CD4-positive, alpha-beta T cell treated with Interleukin-12 subunit alpha and Interleukin-12 subunit beta, for 1 hour (primary cell): Measurements from ENCODE around the gene IPO9.
"Not testable (repeated sequence)": the region's sequence is repeated elsewhere in the genome, so short reads cannot be mapped to it uniquely, and the experiment has no call there.

ENCODE experiments used
- DNase-seq: peaks from one replicate; pipeline ENCODE4 v3.0.0-alpha.2; 2020

IPO9 gene

DNA sequence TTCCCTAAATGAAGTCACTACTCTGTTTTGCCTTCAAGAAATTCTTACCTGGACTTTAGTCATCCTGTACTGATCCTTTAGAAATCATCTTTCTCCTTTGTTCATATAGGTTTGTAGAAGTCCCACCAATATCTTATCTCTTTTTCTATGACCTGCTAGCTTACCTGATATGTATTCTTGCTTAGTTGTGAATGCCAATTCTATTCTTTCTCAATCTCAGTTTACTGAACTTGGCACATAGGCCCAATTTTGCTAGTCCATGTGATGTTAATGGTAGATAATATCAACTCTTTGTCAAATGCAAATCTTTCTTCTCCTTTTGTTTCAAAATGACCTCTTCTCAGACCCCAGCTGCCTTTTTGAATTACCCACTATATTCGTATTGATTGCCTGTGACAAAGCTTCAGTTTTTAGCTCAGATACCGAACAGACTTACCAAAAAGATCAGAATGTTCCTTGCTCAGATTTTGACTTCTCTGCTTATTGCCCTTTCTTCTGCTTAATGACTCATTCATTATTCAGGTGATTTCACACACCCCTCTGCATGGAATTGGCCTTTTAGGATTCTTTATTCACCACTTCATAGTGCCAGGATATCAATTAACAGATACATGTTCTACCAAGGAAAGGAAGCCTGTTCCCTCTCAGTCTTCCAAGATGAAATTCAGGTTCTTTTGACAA, 20.6 kb downstream of the IPO9 start:
- no peak for DNase-seq

DNA sequence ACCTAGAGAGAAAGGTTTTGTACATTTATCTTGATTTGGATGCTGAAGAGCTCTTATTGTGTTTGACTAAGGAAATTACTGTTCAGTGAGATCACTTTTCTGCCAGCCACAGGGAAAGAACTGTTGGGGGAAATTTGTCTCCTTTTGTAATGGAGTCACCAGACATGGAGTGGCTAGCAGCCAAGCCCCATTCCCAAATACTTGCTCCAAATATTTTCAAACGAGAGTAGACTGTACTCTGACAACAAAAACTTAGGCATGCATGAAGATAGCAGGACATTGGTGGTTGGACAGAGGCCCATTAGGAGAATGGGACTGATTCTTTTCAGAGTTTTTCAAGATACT, 21.1 kb downstream of the IPO9 start:
- DNase-seq = no peak

DNA sequence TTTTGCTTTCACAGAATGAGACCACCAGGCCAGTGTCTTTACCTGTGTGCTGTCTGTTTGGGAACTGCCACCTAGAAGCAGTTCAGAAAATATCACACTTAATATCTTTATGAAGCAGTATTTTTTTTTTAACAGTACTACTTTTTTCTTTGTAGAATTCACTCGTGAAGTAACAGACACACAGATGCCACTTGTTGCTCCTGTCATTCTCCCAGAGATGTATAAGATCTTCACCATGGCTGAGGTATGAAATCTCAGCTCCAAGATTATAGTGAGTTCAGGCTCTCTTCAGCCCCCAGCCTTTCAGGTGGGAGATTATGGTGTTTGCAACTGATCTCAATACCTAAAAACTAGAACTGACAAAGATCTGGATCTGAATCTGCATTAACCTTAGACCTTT, 23.0 kb downstream of the IPO9 start:
- DNase-seq = no peak

DNA sequence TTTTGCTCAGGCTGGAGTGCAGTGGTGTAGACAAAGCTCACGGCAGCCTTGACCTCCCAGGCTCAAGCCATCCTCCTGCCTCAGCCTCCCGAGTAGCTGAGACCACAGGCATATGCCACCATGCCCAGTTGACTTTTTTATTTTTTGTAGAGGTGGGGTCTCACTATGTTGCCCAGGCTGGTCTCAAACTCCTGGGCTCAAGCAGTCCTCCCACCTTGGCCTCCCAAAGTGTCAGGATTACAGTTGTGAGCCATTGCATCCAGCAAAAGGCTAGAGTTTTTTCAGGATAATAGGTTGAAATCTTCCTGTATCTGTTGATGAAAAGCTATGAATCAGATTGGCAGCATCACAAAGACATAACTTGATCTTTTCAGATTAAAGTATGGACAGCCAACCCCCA, 27.8 kb downstream of the IPO9 start:
- not testable (repeated sequence) for DNase-seq

DNA sequence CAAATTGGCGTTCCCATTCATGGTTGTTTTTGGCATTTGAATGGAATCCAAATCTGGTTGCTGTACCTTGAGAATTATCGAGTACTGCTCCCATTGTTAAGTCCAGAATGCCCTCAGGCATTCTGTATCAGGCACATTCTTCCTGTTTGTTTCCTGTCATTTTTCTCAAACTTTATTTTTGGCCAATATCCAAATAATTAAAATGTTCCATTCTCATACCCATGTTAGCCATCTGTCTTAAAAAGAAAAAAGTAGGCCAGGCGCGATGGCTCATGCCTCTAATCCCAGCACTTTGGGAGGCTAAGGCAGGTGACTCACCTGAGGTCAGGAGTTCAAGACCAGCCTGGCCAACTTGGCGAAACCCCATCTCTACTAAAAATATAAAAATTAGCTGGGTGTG, 30.5 kb downstream of the IPO9 start:
- no peak for DNase-seq

DNA sequence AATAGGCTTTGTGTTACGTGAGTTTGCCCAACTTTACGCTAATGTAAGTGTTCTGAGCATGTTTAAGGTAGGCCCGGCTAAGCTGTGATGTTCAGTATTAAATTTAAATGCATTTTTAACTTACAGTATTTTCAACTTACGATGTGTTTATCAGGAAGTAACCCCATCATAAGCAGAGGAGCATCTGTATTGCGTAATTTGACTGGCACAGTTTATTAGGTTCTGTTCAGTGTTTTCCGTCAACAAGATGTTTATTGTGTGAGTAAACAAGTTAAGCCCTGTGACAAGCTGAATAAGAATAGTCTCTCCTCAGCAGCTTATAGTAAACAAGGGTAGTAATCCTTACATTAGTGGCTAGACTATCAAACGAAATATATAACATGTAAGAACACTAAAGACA, 32.5 kb downstream of the IPO9 start:
- DNase-seq = no peak

DNA sequence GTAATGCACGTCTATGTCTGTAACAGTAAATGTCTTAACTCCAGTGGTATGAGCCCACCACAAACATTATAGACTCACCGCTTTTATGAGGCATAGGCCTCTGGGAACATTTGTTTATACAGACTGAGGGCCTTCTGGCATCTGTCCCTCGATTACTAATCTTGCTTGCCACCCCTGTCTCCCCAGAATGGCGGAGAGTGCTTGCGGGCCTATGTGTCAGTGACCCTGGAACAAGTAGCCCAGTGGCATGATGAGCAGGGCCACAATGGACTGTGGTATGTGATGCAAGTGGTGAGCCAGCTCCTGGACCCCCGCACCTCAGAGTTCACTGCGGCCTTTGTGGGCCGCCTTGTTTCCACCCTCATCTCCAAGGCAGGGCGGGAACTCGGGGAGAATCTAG, 41.4 kb downstream of the IPO9 start:
- no peak for DNase-seq

DNA sequence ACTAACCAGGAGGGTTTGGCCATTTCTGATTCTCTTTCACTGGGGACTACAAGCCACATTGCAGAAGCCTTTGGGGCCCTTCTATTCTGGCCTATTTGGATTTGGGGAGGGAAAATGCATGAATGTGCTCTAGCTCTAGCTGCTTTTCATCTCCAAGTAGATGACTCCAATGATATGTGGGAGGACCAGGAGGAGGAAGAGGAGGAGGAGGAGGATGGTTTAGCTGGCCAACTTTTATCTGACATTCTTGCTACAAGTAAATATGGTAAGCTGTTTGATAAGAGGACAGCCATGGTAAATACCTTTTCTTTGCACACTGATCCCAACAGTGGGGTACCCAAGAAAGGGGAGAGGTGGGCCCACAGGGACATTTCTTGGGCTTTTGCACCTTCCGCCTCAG, 45.7 kb downstream of the IPO9 start:
- DNase-seq = no peak

DNA sequence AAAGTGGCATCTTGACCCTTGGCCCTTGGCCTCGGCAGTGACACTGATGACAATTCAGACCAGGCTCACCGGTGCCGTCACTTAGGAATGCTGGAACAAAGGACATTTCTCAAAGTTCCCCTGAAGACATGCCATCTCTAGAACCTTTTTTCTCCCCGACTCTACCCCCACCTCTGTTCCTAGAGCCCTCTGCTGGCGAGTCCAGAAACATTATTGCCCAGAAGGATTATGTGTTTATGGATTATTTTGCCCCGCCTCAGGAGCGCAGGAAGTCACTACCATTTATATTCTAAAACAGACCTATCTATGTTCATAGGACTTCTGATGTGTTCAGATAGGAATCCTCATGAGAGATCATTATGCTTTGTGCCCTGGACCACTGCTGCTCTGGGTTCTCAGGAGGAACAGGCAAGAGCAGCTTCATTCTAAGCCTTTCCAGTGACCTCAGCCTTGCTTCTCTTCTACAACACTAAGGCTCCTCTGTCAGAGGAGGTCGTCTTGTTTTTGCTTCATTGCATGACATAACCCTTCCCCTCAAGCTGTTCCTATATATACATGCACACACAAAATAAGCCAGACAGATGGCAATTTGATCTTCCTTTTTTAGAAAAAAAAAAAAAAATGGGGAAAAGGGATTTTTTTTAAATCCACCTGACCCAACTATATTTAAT, 47.3 kb downstream of the IPO9 start:
- no peak for DNase-seq

DNA sequence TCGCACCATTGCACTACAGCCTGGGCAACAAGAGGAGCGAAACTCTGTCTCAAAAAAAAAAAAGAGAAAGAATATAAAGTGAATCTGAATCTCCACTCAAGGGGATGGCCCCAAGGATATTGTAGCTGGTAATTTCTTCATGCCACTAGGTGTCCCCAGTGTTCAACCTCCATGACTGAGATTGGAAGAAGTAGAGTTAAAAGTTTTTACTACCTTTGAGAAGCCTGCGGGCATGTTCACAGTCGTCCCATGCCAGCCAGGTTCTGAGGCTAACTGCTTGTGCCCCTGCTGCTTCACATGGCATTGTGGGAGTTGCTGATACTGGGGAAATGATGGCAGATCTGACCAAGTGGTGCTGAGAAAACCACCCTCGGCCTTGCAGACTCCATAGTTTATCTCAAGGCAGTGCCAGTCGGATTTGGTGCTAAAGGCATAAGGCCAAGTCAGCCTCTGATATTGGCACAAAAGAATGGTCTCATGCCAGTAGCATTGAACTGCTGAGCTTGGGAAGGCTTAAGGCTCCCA, 49.0 kb downstream of the IPO9 start:
- DNase-seq = peak; percentile 23

DNA sequence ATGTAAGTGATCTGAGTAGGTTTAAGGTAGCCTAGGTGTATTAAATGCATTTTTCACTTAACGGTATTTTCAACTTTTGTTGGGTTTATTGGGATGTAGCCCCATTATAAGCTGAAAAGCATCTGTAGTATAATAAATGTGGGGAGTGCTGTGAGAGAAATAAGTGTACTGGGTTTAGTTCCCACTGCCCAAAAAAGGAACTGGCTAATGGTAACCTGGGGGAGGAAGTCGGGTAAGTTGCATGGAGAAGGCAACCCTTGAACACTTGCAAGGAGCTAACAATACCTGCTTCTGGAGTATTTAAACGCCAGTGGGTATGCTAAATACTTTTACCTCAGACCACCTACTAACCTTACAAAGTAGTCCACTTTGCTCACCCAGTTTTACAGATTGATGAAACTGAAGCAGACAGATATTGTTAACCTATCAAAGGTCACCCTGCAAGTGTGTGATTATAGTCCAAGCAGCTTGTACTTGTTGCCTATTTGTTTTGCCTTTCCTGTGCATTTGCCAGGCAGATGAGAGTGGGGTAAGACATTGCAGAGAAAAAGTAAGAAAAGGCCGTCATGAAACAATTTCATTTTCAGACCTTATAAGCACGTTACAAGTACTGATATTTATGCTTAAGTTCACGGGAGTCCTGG, 52.1 kb downstream of the IPO9 start:
- no peak for DNase-seq

DNA sequence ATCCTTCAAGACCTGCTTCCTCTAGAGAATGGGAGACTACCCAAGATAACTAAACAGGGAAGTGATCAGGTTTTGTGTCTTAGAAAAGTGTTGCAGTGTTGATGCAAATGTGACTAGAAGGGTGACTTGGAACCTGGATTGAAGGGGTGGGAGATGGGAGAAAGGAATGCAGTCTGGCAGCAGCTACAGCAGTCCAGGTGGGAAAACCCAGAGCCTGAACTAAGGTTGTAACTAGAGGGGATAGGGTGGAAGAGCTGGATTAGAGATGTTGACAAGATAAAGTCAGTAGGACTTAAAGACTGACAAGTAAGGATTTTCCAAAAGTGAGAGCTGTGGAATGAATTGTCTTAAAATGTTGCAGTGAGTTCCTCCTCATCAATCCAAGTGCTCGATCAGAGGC, 52.7 kb downstream of the IPO9 start:
- DNase-seq = no peak

DNA sequence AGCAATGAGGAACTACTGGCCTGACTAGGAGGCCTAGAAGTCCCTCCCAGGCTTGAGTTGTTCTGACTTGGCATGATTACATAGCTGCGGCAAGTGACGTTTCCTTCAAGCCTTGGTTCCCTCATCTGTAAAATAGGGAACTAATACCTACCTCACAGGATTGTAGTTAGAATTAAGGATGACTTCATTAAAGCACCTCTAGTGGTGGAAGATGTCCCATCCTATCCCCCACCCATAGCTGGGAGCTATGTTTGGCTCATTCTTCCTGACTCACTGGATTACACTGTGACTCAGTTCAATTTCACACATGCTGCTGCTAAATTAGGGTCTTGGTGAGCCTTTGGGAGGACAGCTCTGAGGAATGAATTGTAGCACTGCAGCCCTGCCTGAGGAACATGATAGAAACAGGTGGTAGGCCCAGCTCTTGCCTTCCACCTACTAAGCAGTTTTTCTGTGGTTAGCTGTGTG, 53.7 kb downstream of the IPO9 start:
- peak; percentile 21 for DNase-seq

DNA sequence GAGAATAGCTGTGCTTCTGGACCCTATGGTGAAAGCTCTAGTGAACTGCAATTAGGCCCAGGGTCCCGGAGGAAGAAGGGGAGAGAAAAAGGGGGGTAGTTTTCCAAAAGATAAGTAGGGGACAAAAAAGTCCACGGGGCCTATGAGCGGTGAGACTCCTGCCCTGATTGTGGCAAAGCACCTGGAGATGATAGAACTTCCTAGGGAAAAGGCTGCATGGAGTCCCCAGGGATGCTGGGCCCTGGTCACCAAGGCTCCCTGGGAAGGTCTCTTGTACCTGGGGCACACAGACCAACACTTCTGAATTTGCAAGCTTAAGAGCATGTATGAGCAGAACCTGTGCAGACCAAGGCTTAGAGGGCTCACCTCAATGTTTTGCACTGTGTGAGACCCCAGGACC, 54.3 kb downstream of the IPO9 start:
- DNase-seq = no peak

DNA sequence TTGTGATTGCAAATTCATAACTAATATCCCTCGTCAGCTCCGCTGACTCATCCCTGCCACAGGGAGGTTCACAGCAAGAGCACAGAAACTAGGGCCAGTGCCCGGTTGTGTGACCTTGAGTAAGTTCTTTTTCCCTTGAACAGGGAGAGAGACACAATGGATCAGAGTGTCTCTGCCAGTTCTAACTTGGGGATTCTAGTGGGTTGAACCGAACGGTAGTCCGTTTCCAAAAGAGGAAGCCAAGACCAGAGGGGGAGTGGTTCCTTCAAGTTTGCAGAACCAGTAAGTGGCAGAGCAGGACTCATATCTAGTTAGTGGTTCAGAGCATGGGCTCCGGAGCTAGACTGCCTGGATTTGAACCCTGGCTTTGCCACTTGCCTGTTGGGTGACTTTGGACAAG, 54.8 kb downstream of the IPO9 start:
- peak; percentile 10 for DNase-seq

DNA sequence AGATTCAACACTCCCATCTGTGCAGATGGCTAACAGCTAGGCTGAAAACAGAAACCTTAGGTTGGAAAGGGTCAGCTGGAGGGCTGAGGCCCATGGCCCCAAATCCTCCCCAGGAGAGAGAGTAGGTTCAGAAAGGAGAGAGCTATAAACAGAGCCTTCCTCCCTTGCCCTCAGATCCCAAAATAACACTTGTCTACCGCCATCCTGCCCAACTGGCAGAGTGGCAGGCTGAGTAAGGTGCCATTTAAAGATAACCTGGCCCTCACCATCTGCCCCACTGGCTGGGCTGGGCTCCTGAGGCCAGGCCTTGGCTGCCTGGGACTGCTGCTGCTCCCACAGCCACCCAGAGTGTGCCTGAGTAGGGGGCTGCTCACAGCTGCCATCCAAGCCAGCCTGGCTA, 55.5 kb downstream of the IPO9 start:
- no peak for DNase-seq

DNA sequence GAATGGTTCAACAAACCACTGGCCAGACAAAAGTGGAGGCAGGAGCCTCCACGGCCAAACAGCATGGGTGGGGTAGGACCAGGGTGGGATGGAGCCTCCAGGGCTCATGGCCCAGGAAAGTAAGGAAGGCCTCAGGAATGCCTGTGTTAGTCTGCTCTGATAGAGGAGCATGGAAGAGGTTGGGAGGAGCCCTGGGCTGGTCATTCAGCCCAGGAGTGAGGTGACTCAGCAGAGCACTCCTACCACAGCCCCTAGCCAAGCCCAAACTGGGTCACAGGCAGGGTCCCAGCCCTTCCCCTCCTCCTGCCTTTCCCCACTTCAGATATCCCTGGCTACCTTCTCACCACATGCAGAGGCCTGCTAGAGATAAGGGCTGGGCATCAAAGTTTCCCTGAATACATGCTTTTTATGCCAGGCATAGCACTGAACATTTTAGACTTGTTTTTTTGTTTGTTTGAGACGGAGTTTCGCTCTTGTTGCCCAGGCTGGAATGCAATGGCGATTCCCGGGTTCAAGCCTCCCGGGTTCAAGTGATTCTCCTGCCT, 56.6 kb downstream of the IPO9 start:
- DNase-seq = no peak

DNA sequence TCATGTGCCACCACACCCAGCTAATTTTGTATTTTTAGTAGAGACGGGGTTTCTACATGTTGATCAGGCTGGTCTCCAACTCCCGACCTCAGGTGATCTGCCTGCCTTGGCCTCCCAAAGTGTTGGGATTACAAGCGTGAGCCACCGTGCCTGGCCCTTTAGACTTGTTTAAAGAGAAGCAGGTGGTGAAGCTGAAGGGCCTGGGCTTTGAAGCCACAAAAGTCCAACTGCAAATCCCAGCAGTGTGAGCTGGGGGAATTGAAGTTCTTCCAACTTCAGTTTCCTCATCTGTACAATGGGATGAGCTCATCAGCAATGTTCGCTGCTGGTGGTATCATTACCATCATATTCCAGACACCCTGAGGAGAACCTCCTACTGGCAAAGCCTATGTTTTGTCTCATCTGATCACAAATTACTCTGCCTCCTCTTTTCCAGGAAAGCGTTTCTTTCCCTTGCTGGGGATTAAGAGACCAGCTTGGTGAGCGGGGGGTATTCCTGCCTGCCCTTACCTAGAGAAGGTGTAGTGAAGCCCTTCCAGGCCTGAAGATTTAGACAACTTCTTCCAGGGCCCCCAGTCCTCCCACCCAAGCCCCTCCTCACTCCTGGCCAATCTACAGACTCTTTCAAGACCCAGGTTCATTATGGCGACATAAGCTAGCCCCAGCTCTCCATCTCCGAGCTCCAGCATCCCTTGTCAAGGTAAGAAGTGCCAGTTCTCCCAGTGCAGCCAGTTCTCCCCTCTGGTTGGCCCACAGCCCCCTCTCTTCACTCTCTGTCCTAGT, 57.3 kb downstream of the IPO9 start:
- DNase-seq = no peak

DNA sequence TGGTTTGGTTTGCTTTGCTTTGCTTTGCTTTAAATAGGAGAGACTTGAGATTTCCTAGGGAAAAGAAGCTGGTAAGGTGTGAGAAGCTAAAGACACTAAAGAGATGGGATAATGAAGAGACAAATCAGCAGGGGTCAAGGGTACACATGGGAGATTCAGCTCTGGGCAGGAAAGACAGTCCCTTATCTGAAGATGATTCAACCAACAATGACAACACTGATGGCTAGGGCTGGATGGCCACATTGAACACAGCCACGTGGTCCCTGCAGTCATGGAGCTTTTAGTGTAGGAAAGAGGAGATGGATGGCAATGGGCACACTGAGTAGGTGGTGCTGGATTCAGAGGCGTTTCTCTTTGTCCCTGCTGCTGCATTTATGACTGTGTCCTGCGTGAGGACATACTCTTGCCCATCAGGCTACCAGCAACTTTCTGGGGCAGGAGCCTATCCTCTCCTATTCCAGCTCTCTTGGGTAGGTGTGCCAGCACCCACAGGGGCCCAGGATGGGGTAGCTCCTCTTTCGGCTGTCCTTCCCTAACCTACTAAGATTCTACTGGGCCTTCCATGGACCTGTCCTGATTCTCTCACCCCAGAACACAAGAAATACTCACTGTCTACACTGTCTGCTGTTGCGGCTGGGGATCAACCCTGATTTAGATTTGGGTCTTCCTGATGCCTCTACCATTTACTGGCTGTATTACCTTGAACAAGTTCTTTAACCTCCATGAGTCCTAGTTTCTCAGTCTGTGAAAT, 58.3 kb downstream of the IPO9 start:
- DNase-seq = no peak

DNA sequence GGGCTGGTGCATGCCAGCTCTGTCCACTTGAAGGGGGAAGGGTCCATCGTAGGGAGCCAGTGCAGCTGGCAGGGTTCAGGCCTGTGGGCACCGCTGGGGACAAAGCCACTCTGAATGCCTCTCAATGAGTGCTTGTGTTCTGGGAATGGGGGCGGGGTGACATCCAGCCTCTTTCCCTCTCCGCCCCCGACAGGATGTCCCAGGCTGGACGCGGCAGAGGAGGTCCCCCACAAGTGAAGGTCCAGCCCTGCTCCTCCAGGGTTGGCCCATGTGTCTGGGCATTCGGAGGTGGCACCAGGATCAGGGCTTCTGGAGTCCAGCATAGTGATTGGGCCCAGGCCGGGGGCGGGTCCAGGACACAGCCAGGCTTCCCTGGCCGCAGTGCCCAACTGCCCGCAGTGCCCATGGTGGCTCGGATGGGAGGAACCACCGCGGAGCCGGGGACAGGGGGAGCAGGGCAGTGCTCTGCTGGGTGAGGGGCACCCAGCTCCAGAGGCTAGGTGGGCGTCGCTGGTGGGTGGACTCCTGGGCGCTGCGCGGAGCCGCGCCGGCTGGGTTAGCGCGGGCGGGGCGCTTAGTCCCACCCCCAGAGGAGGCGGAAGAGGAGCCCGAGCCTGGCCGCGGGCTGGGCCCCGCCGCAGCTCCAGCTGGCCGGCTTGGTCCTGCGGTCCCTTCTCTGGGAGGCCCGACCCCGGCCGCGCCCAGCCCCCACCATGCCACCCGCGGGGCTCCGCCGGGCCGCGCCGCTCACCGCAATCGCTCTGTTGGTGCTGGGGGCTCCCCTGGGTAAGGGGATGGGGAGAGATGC, 59.5 kb downstream of the IPO9 start, which contains the start of gene SHISA4:
SHISA4 (plus strand) TSS at position 617 of the 808 bp plus-strand sequence; CDS start at position 714, 97 bp downstream.
- DNase-seq = peak; percentile 16
